Stimulated activated CD4-positive, alpha-beta T cell treated with anti-CD3 and anti-CD28 coated beads, Interleukin-1b, Interleukin-23, amount 100 ng/mL, for 48 hours (primary cell): ENCODE results near the gene GNA15.

Experiments
- DNase-seq: peaks from one replicate; pipeline ENCODE4 v3.0.0-alpha.2; 2020

Gene GNA15

DNA sequence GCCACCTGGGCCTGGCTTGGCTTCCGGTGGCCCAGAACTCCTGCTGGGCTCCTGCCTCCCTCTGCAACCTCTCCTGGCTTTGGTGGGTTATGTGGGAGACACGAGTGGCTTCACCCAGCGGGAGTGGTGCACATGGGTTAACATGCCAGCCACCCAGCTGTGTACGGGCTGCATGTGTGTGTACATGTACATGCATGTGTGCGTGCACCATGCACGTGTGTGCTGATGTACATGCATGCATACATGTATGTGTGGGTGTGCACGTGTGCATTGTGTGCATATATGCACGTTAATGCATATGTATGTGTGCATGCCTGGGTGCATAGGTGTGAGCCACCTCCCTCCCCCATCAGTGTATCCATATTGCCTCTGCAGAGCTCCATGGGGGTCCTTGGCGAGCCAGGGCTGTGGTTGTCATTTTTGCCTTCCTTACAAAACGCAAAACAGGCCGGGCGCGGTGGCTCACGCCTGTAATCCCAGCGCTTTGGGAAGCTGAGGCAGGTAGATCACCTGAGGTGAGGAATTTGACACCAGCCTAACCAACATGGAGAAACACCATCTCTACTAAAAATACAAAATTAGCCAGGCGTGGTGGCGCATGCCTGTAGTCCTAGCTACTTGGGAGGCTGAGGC, 29.2 kb upstream of the GNA15 start:
- no peak for DNase-seq

DNA sequence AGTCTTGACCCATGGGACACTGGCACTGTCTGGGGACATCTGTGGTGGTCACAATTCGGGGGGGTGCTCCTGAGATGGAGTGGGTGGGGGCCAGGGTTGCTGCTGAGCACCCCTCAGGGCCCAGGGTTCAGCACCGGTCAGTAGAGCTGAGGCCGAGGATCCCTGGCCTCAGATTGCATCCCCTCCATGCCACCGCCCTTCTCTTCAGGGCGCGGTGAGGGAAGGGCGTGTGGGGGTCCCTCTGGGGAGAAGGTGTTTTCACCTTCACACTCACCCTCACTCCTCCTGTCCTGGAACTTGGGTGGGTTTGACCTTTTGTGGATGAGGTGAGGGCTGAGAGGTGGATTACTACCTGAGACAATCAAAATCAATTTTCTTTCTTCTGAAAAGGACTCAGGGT, 28.2 kb upstream of the GNA15 start:
- DNase-seq: no peak

DNA sequence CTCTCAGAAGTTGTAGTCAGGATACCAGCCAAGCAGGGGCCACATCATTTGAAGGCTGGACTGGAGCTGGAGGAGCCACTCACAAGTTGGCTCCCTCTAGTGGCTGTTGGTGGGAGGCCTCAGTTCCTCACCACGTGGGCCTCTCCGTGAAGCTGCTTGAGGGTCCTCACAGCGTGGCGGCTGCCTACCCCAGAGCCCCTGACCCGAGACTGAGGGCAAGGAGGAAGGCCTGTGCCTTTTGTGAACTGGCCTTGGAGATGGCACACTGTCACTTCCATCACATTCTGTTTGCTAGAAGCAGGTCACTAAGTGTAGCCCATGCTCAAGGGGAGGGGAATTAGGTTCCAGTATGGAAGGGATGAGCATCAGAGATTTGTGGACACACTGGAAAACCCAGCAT, 27.1 kb upstream of the GNA15 start:
- DNase-seq: peak; percentile 61

DNA sequence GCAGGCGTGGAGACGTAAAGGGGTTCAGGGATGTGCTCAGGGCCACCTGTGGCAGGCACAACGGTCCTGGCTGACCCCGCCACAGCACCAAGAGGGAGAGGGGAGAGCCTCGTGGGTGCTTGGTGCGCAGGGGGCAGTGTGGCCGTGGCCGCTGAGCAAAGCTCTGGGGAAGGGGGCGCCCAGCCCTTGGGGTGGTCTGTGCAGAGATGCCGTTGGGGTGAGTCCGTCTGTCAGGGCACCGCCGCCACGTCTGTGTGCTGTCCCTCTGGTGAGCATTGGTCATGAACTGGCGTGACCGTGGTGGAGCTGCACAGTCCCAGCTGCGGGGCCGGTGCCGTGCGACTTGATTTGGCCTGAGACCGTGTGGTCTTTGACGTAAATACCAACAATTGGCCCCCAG, 26.3 kb upstream of the GNA15 start:
- no peak for DNase-seq

DNA sequence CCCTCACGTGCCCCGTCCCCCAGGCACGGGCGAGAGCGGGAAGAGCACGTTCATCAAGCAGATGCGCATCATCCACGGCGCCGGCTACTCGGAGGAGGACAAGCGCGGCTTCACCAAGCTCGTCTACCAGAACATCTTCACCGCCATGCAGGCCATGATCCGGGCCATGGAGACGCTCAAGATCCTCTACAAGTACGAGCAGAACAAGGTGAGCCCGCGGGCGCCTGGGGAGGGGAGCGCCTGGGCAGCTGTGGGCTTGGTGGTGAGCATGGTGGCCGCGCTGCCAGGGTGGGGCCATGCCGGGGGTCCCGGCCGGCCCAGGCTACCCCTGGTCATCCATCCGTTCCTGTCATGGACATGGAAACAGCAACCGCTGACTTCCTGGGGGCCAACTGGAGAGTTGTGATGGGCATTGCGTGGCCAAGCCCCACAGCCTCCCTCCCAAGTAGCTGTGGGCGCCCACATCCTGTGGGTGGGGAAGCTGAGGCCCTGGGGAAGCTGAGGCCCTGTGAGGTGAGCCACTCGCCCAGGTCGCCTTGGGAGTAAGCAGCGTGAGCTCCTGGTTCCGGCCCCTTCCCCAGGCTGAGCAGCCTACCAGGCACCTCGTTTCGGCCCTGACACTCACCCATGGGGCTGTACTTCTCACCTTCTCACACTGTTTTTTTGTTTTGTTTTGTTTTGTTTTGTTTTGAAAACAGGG, 25.6 kb upstream of the GNA15 start:
- no peak for DNase-seq

DNA sequence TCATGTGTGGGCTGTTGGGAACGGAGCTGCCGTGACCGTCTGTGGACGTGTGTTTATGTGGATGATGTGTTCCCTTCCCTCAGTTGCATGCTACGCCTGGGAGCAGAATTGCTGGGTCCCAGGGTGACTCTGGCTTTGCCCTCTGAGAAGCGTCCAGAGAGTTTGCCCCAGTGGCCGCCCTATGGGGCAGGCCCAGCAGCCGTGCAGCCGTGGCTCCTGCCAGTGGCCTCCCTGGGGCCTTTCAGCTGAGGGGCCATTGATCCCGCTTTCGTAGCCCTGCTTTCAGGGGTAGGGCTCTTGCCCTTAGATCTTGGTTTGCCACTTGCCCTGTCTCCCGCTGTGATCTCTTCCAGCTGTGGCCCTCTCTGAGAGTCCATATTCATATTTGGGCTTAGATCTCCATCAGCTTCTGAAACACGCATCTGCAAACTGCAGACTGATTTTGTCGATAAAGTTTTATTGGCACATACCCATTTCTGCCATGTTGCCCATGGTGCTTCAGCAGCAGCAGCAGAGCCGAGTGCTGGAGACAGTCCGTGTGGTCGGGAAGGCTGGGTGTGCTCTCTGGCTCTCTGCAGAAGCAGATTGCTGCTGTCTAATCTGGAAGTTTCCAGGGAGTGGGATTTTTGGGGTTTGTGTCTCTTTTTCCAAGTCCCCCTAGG, 24.1 kb upstream of the GNA15 start:
- no peak for DNase-seq

DNA sequence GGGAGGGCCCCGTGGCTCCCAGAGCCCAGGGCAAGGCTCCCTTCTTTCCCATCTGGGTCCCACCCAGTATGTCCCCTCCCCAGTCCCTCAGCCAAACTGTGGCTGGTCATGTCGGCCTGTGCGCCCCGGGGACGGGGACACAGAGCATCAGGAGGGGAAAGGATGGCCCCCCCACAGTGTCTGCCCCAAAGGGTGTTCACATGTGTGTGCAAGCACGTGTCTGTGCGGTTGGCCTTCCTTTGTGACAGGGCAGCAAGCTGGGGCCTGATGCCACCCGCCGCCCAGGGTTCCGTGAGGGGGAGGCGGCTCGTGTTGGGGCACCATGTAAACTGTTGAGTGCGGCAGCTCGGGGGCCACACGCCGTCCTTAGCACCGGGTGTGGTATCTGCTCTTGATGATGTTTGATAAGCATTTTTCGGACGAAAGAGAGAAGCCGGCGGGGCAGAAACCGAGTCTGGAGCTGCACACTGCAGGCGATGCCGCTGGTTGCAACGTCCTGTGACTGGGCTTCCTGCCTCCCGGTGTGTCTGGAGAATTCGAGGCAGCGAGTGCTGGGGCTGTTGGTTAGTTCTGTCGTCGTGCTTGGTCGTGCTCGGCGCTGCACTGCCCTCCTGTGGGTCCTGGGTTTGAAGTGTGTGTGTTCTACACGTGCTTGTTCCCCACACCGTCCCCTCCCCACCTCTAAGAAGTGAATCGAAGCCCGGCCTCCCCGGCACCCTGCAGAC, 23.3 kb upstream of the GNA15 start:
- no peak for DNase-seq

DNA sequence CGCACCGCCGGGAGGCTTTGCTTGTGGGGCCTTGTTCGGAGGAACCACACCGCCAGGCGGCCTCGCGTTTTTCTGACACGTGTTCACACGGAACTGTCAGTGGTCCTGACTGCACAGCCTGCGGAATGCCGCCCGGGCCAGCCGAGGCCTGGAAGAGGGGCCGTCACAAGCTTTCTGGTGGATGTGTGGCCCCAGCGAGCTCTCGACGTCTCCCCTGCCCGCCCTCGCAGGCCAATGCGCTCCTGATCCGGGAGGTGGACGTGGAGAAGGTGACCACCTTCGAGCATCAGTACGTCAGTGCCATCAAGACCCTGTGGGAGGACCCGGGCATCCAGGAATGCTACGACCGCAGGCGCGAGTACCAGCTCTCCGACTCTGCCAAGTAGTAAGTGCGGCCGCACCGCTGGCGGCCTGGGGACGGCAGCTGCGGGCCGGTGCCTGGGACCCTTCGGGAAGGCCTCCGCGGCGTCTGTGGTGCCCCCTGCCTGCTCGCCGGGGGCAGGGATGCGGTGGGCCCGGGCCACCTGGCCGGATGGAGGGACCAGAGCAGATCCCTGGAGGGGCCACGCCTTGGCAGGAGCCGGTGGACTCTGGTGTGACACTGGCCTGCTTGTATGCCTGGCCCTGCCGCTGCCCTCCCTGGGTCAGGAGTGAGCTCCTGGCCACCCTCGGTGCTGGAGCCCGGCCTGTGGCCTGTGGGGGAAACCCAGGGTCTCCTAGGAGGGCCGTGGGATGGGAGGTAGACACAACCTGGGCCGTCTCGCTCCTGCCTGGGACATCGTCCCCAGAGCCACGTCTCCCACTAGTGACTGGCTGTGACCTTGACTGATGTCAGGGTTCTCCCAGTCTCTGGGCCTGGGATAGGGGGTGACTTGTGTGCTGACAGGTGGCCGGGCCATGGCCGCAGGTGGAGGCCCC, 22.5 kb upstream of the GNA15 start:
- no peak for DNase-seq

DNA sequence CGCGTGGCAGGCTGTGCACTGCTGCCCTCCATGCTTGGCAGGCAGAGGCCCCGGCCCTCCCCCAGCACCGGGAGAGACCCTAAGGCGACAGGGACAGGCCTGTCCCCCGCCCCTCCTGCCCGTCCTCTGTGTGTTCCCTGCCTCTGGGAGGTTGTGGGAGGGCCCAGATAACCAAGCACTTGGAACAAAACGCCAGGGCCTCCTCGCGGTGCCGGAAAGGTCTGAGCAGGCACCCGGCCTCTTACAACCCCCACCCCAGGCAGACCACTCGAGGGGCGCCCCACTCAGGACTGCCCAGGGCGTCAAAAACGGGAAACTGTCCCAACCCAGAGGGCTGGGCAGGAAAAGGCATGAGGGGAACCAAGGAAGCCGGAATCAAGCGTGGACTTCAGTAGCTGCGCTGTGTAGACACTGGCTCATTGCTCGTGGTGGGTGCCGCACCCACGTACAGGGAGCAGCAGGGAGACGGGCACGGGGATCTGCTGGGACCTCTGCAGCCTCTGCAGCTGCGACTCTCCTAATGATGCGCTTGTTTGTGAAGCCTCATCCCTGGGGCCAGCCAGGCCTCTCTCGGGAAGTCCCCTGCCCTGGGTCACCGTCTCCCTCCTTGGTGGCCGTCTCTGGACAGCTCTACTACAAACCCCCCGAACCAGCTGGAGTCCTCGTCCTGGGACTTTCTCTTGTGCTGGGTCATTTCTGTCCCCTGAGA, 21.7 kb upstream of the GNA15 start:
- DNase-seq: no peak

DNA sequence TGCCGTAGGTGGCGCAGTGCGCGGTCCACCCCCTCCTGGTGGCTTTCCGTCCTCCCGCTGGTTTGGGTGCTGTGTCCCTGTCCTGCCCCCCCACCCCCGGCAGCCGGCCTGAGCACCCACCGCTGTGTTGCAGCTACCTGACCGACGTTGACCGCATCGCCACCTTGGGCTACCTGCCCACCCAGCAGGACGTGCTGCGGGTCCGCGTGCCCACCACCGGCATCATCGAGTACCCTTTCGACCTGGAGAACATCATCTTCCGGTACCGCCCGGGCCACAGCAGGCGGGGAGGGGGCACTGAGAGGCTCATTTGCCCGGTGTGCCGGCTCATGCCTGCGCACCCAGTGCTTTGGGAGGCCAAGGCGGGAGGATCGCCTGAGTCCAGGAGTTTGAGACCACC, 21.0 kb upstream of the GNA15 start:
- DNase-seq: no peak

DNA sequence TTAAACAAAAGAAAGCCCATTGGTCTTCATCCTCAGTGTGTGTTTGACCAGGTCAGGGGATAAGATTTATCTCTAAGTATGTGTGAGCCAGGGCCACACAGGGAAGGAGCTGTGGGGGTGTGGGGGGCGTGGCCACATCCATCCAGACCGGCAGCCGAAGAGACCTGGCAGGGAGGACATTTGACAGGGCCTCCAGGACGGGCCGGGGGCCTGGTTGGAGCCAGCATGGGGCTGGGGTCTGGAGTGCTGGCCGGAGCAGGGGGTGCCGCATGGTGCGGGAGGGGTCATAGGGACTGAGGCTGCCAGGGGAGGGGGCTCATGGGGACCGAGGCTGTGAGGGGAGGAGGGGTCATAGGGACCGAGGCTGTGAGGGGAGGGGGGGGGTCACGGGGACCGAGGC, 20.4 kb upstream of the GNA15 start:
- DNase-seq: no peak

DNA sequence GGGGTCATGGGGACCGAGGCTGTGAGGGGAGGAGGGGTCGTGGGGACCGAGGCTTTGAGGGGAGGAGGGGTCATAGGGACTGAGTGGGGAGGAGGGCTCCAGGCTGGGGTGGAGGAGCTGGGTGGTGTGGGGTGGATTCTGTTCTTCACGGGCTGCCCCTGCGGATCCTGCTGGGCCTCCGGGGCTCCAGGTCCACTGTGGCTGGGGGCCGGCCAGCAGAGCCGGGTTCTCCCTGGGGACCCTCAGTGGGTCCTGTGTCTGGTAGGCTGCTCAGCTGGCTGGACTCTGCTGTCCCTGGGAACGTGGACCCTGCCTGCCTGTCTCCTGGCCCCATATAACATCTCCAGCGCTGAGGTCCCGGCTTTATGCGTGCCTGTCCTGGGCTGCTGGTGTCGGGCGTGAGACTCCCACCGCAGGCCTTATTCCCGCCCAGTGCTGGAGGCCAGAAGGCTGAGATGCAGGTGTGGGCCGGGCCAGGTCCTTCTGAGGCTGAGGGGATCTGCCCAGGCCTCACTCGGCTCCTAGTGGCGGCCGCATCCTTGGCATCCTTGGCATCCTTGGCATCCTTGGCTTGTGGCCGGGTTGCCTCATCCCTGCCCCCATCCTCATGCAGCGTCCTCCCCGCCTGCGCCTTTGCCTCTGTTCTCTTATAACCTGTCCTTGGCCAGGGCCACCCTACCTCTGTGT, 19.8 kb upstream of the GNA15 start:
- DNase-seq: no peak

DNA sequence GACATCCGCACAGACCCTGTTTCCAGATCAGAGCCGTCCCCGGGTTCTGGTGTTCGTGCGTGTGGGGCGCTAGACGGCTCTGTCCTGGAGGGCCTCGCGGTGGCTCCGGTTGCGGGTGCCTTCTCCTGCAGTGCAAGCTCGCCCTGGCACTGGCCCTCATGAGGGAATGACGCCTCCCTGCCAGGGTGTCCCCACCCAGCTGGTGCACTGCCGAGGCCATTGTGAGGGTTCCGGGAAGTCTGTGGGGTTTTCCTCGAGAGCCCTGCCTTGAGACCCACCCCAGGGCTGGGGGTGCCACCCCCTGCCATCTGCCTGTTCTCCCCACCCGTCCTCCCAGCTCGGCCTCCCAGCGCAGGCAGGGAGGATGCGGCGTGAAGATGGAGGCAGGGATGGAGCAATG, 19.2 kb upstream of the GNA15 start:
- DNase-seq: no peak

DNA sequence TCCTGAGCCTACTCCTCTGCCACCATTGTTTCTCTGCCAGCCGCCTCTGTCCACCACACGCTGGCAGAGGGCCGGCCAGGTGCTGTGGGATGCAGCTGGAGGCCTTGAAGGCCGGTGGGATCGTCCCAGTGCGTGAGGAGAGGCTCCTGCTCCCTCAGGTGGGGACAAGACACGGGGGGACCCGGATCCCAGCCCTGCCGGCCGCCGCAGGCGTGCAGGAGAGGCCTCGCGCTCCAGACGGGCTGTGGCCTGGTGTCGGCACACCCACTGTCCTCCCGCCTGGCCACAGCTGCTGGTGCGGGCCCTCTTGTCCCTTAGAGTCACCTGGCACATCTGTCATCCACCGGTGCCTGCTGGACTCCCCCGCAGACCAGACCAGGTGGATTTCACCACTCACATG, 18.1 kb upstream of the GNA15 start:
- no peak for DNase-seq

DNA sequence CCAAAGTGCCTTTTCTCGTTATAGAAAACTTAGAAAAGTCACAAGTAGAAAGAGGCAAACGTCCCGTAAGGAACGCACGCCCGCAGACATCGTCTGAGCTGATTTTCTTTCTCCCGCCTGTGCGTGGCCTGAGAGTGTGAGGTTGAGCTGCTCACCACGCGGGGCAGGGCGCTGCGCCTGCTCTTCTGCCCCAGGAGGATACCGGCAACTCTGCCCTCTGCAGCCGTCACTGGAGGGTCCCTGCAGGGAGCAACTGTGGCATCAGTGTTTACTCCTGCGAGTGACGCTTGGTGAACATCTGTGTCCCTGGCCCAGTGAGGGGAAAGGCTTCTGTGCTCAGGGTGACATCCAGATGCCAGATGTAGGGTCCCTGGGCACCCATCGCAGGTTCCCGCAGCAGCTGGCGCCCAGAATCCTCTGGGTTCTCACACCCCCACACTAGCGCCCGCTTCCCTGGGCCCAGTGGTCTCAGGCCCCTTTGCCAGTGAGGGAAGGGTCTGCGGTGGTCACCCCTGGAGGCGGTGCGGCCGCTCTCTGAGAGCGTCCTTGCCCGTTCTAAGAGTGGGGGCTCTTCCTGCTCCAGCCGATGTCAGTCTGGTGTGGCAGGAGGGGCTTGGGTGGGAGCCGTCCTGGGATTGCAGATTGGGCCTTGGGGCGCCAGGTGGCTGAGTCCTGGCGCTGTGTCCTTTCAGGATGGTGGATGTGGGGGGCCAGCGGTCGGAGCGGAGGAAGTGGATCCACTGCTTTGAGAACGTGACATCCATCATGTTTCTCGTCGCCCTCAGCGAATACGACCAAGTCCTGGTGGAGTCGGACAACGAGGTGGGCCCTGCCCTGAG, 17.4 kb upstream of the GNA15 start:
- no peak for DNase-seq

DNA sequence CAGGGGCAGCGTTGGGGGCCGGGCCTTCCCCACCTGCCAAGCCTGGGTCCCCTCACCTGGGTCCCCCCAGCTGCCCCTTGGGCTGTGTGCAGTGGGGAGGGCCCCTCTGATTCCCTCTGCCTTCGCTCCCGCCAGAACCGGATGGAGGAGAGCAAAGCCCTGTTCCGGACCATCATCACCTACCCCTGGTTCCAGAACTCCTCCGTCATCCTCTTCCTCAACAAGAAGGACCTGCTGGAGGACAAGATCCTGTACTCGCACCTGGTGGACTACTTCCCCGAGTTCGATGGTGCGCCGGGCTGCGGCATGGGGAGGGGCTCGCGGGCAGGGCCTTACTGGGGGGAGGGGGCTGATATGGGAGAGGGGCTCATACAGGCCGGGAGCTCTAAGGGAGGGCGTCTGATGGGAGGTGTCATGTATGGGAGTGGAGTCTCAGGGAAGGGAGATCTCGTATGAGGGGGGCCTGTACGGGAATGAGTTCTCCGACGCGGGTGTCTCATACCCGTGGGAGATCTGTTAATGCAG, 16.7 kb upstream of the GNA15 start:
- no peak for DNase-seq

DNA sequence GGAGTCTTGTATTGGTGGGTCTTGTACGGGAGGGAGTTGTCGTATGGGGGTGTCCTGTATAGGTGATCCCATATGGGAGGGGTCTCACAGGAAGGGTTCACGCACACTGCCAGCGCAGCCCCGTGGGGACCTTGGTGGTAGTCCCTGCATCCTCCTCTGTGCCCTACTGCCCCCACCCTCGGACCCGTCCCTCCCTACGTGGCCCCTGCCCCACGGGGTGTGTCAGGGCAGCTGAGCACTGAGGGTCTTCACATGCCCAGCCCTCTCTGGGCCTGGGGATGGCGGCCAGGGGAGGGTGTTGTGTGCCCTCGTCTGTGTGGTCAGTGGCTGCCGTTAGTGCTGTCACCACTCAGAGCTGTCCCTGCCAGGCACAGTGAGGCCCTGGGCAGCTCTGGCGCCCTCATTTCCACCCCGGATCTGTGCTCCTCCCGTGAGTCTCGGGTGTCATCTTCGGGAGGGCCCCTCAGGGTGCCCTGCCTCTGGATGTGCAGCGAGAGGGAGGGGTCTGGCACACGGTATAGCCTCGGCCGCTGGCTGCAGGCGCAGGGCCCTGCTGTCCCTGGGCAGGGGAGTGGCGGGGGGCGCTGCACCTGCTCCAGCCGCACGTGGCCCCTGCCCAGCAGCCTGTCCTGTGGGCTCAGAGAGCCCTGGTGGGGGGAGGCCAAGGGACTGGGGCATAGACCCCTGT, 16.0 kb upstream of the GNA15 start:
- DNase-seq: no peak

DNA sequence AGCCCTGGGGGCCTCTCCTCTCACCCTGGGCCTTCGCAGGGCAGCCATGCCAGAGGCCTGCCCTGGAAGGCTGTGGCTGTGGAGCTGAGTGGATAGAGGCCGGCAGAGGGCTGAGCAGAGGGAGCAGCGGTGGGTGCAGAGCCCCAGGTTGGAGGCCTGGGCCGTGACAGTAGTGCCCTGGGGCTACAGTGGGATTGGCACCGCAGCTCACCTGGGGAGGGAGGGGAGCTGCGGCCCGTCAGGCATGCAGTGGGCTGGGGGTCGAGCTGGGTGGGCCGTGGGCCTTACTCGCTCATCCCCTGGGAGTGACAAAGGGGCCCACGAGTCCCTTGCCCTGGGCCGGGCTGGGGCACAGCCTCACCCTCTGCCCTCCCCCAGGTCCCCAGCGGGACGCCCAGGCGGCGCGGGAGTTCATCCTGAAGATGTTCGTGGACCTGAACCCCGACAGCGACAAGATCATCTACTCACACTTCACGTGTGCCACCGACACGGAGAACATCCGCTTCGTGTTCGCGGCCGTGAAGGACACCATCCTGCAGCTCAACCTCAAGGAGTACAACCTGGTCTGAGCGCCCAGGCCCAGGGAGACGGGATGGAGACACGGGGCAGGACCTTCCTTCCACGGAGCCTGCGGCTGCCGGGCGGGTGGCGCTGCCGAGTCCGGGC, 15.1 kb upstream of the GNA15 start:
- no peak for DNase-seq

DNA sequence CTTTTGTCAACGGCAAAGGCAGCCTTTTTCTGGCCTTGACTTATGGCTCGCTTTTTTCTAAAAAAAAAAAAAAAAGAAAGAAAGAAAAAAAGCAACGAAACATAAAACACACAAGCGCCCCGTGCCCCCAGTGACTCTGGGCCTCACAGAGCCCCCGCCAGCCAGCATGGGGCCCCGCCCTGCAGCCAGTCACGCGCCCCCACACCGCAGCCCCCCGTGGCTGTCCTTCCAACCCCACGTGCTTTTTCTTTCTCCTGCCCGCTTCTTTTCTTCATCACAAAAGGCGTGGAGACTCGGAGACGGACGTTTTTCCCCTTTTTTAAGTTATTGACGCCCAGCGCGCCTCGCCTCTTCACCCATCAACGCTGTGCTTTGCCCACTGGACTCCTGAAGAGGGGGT, 14.4 kb upstream of the GNA15 start:
- no peak for DNase-seq
